ENCODE measurements around the gene EFHC1. TPM values are rescaled to one million over a fixed set of nuclear protein-coding genes. Genes with fewer than 3 reads are reported as not detected.

Gene EFHC1
- total and polyA plus RNA-seq, 2 of the 13 experiments (the other 11 are each of a cell fraction or from before 2014, with no cell fraction given): 23.4 to 29.5 TPM

- peak; percentile 79 for TF ChIP-seq ZNF792 (CRISPR knock-in tag; IDR thresholded peaks at IDR 0.05)
- peak; percentile 18; the same call in 1 of the 2 replicates for TF ChIP-seq HNF4G (IDR thresholded peaks at IDR 0.05; ENCODE audit: borderline replicate concordance, low read depth, low read length)
- TF ChIP-seq HNF4G (CRISPR knock-in tag; IDR thresholded peaks at IDR 0.05; ENCODE audit: borderline replicate concordance, low read depth): no peak
- 0 out of 2 replicates have a peak, but pooled peaks have one; percentile 38 for TF ChIP-seq ZSCAN5A (CRISPR knock-in tag; IDR thresholded peaks at IDR 0.05; ENCODE audit: borderline replicate concordance)
- TF ChIP-seq EP300 (IDR thresholded peaks at IDR 0.05; ENCODE audit: low read depth in 2 of 2, low read length in 2 of 2): peak in 1 of 2 experiments; percentile 46; a peak in 2 of 4 replicates
- TF ChIP-seq EP300 (CRISPR knock-in tag; IDR thresholded peaks at IDR 0.05; ENCODE audit: borderline replicate concordance): no peak
- TF ChIP-seq, protein P1, sequence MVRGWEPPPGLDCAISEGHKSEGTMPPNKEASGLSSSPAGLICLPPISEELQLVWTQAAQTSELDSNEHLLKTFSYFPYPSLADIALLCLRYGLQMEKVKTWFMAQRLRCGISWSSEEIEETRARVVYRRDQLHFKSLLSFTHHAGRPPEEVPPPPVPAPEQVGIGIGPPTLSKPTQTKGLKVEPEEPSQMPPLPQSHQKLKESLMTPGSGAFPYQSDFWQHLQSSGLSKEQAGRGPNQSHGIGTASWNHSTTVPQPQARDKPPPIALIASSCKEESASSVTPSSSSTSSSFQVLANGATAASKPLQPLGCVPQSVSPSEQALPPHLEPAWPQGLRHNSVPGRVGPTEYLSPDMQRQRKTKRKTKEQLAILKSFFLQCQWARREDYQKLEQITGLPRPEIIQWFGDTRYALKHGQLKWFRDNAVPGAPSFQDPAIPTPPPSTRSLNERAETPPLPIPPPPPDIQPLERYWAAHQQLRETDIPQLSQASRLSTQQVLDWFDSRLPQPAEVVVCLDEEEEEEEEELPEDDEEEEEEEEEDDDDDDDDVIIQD (CRISPR knock-in tag; IDR thresholded peaks at IDR 0.05; ENCODE audit: low read depth): peak; percentile 19; the same call in 1 of the 2 replicates
- TF ChIP-seq HMG20A (CRISPR knock-in tag; IDR thresholded peaks at IDR 0.05; ENCODE audit: borderline replicate concordance): peak; percentile 53; the same call in 1 of the 2 replicates
- peak; percentile 56; the same call in 1 of the 2 replicates for TF ChIP-seq TARDBP (CRISPR knock-in tag; IDR thresholded peaks at IDR 0.05)
- TF ChIP-seq, protein P2, sequence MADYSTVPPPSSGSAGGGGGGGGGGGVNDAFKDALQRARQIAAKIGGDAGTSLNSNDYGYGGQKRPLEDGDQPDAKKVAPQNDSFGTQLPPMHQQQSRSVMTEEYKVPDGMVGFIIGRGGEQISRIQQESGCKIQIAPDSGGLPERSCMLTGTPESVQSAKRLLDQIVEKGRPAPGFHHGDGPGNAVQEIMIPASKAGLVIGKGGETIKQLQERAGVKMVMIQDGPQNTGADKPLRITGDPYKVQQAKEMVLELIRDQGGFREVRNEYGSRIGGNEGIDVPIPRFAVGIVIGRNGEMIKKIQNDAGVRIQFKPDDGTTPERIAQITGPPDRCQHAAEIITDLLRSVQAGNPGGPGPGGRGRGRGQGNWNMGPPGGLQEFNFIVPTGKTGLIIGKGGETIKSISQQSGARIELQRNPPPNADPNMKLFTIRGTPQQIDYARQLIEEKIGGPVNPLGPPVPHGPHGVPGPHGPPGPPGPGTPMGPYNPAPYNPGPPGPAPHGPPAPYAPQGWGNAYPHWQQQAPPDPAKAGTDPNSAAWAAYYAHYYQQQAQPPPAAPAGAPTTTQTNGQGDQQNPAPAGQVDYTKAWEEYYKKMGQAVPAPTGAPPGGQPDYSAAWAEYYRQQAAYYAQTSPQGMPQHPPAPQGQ (CRISPR knock-in tag; IDR thresholded peaks at IDR 0.05; ENCODE audit: borderline replicate concordance): no peak
- TF ChIP-seq, protein P3, sequence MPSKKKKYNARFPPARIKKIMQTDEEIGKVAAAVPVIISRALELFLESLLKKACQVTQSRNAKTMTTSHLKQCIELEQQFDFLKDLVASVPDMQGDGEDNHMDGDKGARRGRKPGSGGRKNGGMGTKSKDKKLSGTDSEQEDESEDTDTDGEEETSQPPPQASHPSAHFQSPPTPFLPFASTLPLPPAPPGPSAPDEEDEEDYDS (CRISPR knock-in tag; IDR thresholded peaks at IDR 0.05): 0 out of 2 replicates have a peak, but pooled peaks have one; percentile 37
- peak; percentile 42; the same call in 1 of the 2 replicates for TF ChIP-seq ZNF292 (CRISPR knock-in tag; IDR thresholded peaks at IDR 0.05; ENCODE audit: borderline replicate concordance, low read depth)
- TF ChIP-seq EEA1 (CRISPR knock-in tag; IDR thresholded peaks at IDR 0.05; ENCODE audit: borderline replicate concordance): no peak
- TF ChIP-seq MAFK (conservative IDR thresholded peaks at IDR 0.05 in 1 of 2, IDR thresholded peaks at IDR 0.05 in 1 of 2; ENCODE audit: low read length in 2 of 2): peak; percentile 40 to 46; a peak in 3 of 4 replicates
- 0 out of 2 replicates have a peak, but pooled peaks have one; percentile 16 for TF ChIP-seq RCOR2 (CRISPR knock-in tag; IDR thresholded peaks at IDR 0.05)
- no peak for TF ChIP-seq HOXD1 (CRISPR knock-in tag; IDR thresholded peaks at IDR 0.05)
- no peak for TF ChIP-seq HNRNPK (IDR thresholded peaks at IDR 0.05; ENCODE audit: low read depth, low read length, poor library complexity, severe bottlenecking)
- no peak for TF ChIP-seq ZNF224 (CRISPR knock-in tag; IDR thresholded peaks at IDR 0.05)
- TF ChIP-seq HNF4A (CRISPR knock-in tag; IDR thresholded peaks at IDR 0.05): peak; percentile 84
- TF ChIP-seq MED1 (CRISPR knock-in tag; IDR thresholded peaks at IDR 0.05): 0 out of 2 replicates have a peak, but pooled peaks have one; percentile 28
- TF ChIP-seq, protein P4, sequence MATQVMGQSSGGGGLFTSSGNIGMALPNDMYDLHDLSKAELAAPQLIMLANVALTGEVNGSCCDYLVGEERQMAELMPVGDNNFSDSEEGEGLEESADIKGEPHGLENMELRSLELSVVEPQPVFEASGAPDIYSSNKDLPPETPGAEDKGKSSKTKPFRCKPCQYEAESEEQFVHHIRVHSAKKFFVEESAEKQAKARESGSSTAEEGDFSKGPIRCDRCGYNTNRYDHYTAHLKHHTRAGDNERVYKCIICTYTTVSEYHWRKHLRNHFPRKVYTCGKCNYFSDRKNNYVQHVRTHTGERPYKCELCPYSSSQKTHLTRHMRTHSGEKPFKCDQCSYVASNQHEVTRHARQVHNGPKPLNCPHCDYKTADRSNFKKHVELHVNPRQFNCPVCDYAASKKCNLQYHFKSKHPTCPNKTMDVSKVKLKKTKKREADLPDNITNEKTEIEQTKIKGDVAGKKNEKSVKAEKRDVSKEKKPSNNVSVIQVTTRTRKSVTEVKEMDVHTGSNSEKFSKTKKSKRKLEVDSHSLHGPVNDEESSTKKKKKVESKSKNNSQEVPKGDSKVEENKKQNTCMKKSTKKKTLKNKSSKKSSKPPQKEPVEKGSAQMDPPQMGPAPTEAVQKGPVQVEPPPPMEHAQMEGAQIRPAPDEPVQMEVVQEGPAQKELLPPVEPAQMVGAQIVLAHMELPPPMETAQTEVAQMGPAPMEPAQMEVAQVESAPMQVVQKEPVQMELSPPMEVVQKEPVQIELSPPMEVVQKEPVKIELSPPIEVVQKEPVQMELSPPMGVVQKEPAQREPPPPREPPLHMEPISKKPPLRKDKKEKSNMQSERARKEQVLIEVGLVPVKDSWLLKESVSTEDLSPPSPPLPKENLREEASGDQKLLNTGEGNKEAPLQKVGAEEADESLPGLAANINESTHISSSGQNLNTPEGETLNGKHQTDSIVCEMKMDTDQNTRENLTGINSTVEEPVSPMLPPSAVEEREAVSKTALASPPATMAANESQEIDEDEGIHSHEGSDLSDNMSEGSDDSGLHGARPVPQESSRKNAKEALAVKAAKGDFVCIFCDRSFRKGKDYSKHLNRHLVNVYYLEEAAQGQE (IDR thresholded peaks at IDR 0.05; ENCODE audit: borderline replicate concordance in 1 of 2, low read depth in 1 of 2, low read length in 2 of 2): no peak
These were observed 43.4 kb upstream of the EFHC1 start (continued) for GRCh38 chr6:52376763-52377162.
